Fibroblast of the conjunctiva (primary cell): ENCODE measurements around the gene FLYWCH1.

ENCODE experiments used
- DNase-seq: peaks from one replicate; pipeline ENCODE4 v3.0.0-alpha.2; 2010; ENCODE audit warnings: low read depth

Gene FLYWCH1

GRCh38 chr16:2985893-2986355 is 74.2 kb downstream of the FLYWCH1 start:
- no peak for DNase-seq

GRCh38 chr16:2986623-2987188 is 75.0 kb downstream of the FLYWCH1 start:
- DNase-seq, result no peak

- DNase-seq, result no peak
These were observed 75.6 kb downstream of the FLYWCH1 start for GRCh38 chr16:2987286-2987685.

GRCh38 chr16:2987833-2988232 is 76.1 kb downstream of the FLYWCH1 start:
- DNase-seq, result no peak

- DNase-seq, result no peak
These were observed 76.9 kb downstream of the FLYWCH1 start for GRCh38 chr16:2988590-2989099.

- no peak for DNase-seq
These were observed 79.2 kb downstream of the FLYWCH1 start for GRCh38 chr16:2990891-2991290.

- no peak for DNase-seq
These were observed 80.0 kb downstream of the FLYWCH1 start for GRCh38 chr16:2991566-2992261.

GRCh38 chr16:2992383-2993081 is 80.8 kb downstream of the FLYWCH1 start:
- no peak for DNase-seq

- no peak for DNase-seq
These were observed 84.6 kb downstream of the FLYWCH1 start for GRCh38 chr16:2996298-2996697.

GRCh38 chr16:2999929-3000328 is 88.2 kb downstream of the FLYWCH1 start:
- DNase-seq, result no peak

GRCh38 chr16:3000540-3000939 is 88.8 kb downstream of the FLYWCH1 start:
- DNase-seq, result no peak
